Muscle layer of duodenum (tissue), 2 donors: Measurements from ENCODE around the gene BCR.

Experiments
- H3K27ac ChIP-seq: one replicate; pipeline ENCODE4 v1.7.0; 2013; ENCODE audit warnings: mild to moderate bottlenecking, low read length
- H3K27me3 ChIP-seq: one replicate; pipeline ENCODE4 v1.7.0; 2013; ENCODE audit warnings: low read depth, mild to moderate bottlenecking, control low read depth, low read length
- H3K36me3 ChIP-seq, 2 donors: one replicate each; pipeline ENCODE4 v1.7.0; 2013; ENCODE audit warnings: low read length in 2 of 2, control low read depth in 1 of 2, mild to moderate bottlenecking in 1 of 2; ENCODE audit not compliant: insufficient read depth in 2 of 2, control insufficient read depth in 1 of 2
- H3K4me1 ChIP-seq, 2 donors: one replicate each; pipeline ENCODE4 v1.7.0; 2013; ENCODE audit warnings: low read length in 2 of 2, mild to moderate bottlenecking in 2 of 2, control low read depth in 1 of 2, moderate library complexity in 1 of 2; ENCODE audit not compliant: insufficient read depth in 2 of 2, control insufficient read depth in 1 of 2
- H3K4me3 ChIP-seq, 2 donors: one replicate each; pipeline ENCODE4 v1.7.0; 2013; ENCODE audit warnings: low read length in 2 of 2, low read depth in 1 of 2, mild to moderate bottlenecking in 1 of 2
- H3K9me3 ChIP-seq, 2 donors: one replicate each; pipeline ENCODE4 v1.7.0; 2013; ENCODE audit warnings: low read length in 2 of 2, control low read depth in 1 of 2, mild to moderate bottlenecking in 1 of 2; ENCODE audit not compliant: control insufficient read depth in 1 of 2
- donor health status: healthy.

BCR gene

DNA sequence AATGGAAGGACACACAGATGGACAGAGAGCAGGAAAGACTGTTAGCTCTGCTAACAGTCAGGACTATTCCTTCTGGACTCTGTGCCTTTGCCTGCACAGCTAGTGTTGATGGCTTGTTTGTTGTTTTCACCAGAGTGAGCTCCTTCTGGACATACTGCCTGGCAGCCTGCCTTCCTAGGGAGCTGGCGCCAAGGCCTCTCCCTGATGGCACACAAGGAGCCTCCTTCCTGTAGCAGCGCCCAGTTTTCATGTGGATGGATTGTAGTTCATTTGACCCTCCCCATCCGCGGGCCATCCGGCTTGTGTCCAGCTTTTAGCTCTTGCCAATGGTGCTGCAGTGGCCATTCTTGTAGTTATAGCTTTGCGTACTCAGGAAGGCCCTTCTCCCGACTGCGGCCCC, 16.6 kb upstream of the BCR start:
- H3K9me3 ChIP-seq, result no peaks in the 10 kb centered on the region
- no peaks in the 10 kb centered on the region for H3K27me3 ChIP-seq
- no peak overlapping the region for H3K4me3 ChIP-seq
- no peak overlapping the region for H3K27ac ChIP-seq
- peaks cover 0 to 8% of the 10 kb centered on the region in 2 donors for H3K36me3 ChIP-seq
- no peaks in the 10 kb centered on the region for H3K4me1 ChIP-seq

DNA sequence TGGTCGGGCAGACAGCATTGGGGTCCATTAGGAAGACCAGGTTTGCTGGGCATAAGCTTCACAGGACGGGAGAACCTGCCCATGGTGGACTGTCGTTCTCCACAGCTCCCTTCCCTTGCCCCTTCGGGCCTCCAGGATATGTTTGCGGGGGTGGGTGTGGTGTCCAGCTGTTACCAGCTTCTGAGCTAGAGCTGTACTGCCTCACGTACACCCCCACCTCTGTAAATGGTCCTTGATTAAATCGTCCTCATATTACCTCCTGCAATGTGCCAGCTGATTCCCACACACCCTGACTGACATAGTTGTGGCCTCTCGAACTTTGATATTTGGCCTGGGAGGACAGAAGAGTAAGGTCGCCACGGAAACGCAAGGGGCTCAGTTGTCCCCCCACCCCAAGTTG, 16.2 kb upstream of the BCR start:
- Histone ChIP-seq H3K4me1 (no peaks in the 10 kb centered on the region), H3K27ac (no peak overlapping the region), H3K36me3 (peaks cover 0 to 3% of the 10 kb centered on the region in 2 donors), H3K9me3 (no peaks in the 10 kb centered on the region), H3K4me3 (no peak overlapping the region), H3K27me3 (no peaks in the 10 kb centered on the region)

- no peaks in the 10 kb centered on the region for H3K27me3 ChIP-seq
Measured at GRCh38 chr22:23166042-23166831, 14.1 kb upstream of the BCR start.

GRCh38 chr22:23166841-23167616, 13.3 kb upstream of the BCR start:
- H3K4me1 ChIP-seq, result no peaks in the 10 kb centered on the region
- H3K9me3 ChIP-seq, result no peaks in the 10 kb centered on the region
- no peak overlapping the region for H3K4me3 ChIP-seq
- no peak overlapping the region for H3K27ac ChIP-seq
- no peaks in the 10 kb centered on the region for H3K36me3 ChIP-seq
- H3K27me3 ChIP-seq, result no peaks in the 10 kb centered on the region

More at GRCh38 chr22:23166042-23166831, 14.1 kb upstream of the BCR start:
- H3K36me3 ChIP-seq, result no peaks in the 10 kb centered on the region
- no peak overlapping the region for H3K27ac ChIP-seq
- H3K9me3 ChIP-seq, result no peaks in the 10 kb centered on the region
- no peak overlapping the region for H3K4me3 ChIP-seq
- no peaks in the 10 kb centered on the region for H3K4me1 ChIP-seq

DNA sequence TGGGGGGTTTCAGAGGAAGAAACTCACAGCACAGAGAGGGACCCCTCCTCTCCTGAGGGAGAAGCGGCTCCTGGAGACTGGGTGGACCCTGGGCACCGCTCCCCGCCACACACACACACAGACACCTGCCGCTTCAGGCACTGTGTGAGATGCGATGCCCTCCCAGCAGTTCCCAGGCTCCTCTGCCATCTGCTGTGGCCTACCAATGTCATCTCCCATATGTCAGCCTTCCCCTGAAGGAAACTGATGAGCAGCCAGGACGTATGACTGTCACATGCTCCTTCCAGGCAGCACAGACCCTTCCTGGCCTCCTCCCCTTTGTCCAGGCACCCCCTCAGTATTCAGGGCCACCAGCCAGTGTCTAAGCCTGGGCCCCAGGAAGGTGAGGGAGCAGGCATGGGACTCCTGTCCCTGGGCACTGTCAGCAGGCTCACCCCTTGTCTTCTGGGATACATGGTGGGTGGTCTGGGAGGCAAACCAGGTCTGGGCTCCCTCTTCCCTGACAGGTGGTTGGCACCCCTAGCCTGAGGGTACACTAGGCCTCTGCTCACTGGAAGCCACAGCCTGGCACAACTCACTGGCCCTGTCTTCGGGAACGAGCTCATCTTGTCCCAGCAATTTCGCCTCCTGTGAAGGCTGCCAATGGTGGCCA, 11.8 kb upstream of the BCR start:
- H3K4me1 ChIP-seq, result no peaks in the 10 kb centered on the region
- H3K9me3 ChIP-seq, result no peaks in the 10 kb centered on the region
- no peak overlapping the region for H3K27ac ChIP-seq
- no peak overlapping the region for H3K4me3 ChIP-seq
- H3K36me3 ChIP-seq, result no peaks in the 10 kb centered on the region
- no peaks in the 10 kb centered on the region for H3K27me3 ChIP-seq

- Histone ChIP-seq H3K27ac (no peak overlapping the region), H3K36me3 (no peaks in the 10 kb centered on the region), H3K4me3 (no peak overlapping the region), H3K4me1 (no peaks in the 10 kb centered on the region), H3K27me3 (no peaks in the 10 kb centered on the region), H3K9me3 (no peaks in the 10 kb centered on the region)
Measured at GRCh38 chr22:23169043-23169406, 11.3 kb upstream of the BCR start.

- H3K4me1 ChIP-seq, result peaks cover 8 to 19% of the 10 kb centered on the region in 2 donors
- no peaks in the 10 kb centered on the region for H3K27me3 ChIP-seq
- no peak overlapping the region for H3K4me3 ChIP-seq
- H3K27ac ChIP-seq, result no peak overlapping the region
- H3K9me3 ChIP-seq, result peaks cover 0 to 8% of the 10 kb centered on the region in 2 donors
- H3K36me3 ChIP-seq, result no peaks in the 10 kb centered on the region
Measured at GRCh38 chr22:23175817-23176644, 4.3 kb upstream of the BCR start.

- H3K36me3 ChIP-seq, result no peaks in the 10 kb centered on the region
- H3K4me1 ChIP-seq, result peaks cover 8 to 23% of the 10 kb centered on the region in 2 donors
- no peak overlapping the region for H3K4me3 ChIP-seq
- peaks cover 0 to 8% of the 10 kb centered on the region in 2 donors for H3K9me3 ChIP-seq
- no peak overlapping the region for H3K27ac ChIP-seq
- no peaks in the 10 kb centered on the region for H3K27me3 ChIP-seq
Measured at GRCh38 chr22:23176645-23177027, 3.7 kb upstream of the BCR start.

DNA sequence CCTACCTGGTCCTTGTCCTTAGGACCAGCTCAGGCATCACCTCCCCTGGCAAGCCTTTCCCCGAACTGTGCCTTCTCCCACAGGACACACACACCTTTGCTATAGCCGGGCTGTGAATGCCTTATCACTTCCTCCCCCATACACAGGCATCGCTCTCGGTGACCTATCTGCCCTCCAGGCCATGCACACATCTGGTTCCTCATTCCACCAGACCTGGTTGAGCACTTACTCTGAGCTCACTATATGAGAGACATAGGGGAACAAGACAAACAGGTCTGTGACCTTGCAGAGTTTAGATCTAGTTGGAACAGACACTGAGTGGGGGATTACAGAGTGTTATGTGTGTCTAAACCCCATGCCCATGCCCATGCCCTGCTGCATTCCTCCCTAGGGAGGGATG, 3.1 kb upstream of the BCR start:
- peaks cover 8 to 28% of the 10 kb centered on the region in 2 donors for H3K4me1 ChIP-seq
- no peaks in the 10 kb centered on the region for H3K27me3 ChIP-seq
- peaks cover 0 to 8% of the 10 kb centered on the region in 2 donors for H3K9me3 ChIP-seq
- no peaks in the 10 kb centered on the region for H3K36me3 ChIP-seq
- no peak overlapping the region for H3K27ac ChIP-seq
- no peak overlapping the region for H3K4me3 ChIP-seq

- H3K4me3 ChIP-seq, result no peak overlapping the region
- H3K27me3 ChIP-seq, result no peaks in the 10 kb centered on the region
- peaks cover 13 to 41% of the 10 kb centered on the region in 2 donors for H3K4me1 ChIP-seq
- H3K9me3 ChIP-seq, result peaks cover 0 to 8% of the 10 kb centered on the region in 2 donors
- no peaks in the 10 kb centered on the region for H3K36me3 ChIP-seq
- H3K27ac ChIP-seq, result no peak overlapping the region
Measured at GRCh38 chr22:23178512-23179254, 1.6 kb upstream of the BCR start.
